Hepatic stellate cell (primary cell): Measurements from ENCODE around the gene CHGA.

Experiments used
- DNase-seq: peaks from one replicate; pipeline ENCODE4 v3.0.0; 2011; ENCODE audit warnings: low spot score

CHGA gene

DNA sequence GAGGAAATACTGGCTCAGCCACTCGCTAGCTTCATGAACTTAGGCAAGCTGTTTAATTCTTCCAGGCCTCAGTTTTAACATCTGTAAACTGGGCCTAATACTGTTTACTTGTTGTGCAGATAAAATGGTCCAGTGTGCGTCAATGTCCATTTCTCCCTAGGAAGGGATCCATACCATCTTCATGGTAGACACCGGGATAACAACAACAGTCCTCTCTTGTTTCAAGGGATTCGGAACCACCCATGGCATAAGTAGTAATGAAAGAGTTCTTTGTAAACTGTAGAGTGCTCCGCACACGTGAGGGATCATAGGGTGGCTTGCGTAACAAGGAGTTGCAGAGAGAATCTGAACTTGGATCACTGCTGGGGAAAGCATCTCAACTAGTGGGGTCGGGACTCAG is 17.3 kb upstream of the CHGA start:
- DNase-seq, result no peak

DNA sequence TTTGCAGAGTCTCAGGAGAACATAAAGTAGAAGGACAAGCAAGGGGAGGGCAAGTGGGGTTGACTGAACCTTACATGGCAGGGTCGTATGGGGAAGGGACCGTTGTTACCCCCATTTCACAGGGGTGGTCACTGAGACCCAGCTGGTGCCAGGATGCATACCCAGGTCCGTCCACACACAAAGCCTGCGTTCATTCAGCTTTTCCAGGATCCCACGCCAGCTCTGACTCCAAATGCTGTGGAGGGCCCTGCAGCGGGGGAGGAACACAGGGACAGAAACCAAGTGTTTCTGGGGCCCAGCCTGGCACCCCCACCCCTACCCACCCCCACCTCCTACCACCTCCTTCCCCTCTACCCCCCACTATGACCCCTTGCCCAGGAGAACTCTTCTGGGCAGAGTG is 16.5 kb upstream of the CHGA start:
- DNase-seq, result no peak

- no peak for DNase-seq
Observed at GRCh38 chr14:92906823-92907222, 16.1 kb upstream of the CHGA start.

GRCh38 chr14:92907316-92907911 is 15.5 kb upstream of the CHGA start:
- no peak for DNase-seq

DNA sequence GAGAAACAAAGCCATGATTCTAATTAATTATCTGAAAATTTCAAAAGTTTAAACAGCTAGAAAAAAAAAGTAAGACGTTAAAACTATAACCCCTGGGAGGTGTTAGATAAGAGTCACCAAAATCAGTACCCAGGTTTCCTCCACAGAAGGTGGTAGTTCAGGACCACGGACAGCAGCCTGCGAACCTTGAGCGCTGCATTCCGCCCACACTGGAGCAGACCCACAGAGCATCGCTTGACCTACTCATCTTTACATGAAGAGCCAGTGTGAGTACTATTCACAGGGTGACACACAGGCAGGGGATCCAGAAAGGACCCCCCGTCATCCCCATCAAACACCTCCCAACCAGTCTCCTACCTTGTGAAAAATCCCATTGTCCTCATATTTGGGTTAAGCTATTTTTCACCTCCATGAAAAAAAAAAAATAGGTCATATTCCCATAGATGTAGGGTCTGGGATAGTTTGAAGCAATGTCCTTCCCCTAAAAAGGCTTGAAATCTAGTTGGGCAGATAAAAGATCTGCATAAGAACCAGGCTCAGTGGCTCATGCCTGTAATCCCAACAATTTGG is 8.8 kb upstream of the CHGA start:
- DNase-seq, result no peak

GRCh38 chr14:92916201-92916600 is 6.7 kb upstream of the CHGA start:
- DNase-seq, result no peak

- no peak for DNase-seq
Observed at GRCh38 chr14:92917041-92917940, 5.7 kb upstream of the CHGA start.

- DNase-seq, result no peak
Observed at GRCh38 chr14:92917956-92918355, 5.0 kb upstream of the CHGA start.

- DNase-seq, result no peak
Observed at GRCh38 chr14:92920001-92920400, 2.9 kb upstream of the CHGA start.

DNA sequence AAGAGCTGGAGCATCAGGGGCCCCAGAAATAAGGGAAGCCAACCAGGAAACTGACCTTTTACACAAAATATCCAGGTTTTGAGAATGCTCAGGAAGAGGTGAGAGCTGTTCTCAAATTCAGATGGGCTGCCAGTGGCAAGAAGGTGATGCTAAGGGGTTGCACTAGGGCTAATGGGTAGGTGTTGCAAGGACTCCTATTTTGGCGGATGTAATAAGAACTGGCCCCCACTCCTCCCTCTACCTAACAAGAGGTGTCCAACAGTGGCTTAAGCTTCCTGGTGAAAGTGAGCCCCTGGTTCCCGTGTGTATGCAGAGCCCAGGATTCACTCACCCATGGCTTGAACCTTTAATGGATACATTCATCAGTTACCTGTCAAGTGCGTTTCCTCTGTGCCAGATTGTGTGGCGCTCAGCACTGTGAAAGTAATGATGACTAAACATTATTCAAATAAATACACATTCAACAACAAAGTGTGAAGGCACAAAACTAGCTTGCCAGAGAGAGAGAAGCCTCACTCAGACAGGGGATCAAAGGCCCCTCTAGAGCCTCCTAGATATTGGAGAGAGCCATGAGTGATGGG is 705 bp upstream of the CHGA start:
- DNase-seq, result no peak

GRCh38 chr14:92923744-92924103 is 774 bp downstream of the CHGA start:
- no peak for DNase-seq

DNA sequence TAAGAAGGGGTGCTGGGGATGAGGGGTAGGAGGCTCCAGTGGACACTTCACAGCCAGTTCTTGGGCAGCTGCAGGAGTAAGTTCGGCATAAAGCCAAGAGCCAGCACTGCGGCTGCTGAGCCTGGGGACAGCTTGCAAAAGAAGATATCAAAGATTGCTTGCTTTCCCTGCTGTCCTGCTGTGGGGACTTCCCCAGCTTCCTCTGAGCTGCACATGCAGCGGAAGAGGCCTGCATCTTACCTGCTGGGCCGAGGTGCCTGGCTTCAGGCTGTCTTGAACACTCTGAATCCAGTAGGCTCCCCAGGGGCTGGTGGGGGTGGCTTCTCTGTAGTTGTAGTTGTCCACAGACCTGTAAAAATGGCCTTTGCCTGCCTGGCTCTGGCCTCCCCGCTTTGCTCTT is 1.3 kb downstream of the CHGA start:
- no peak for DNase-seq

GRCh38 chr14:92925446-92925845 is 2.5 kb downstream of the CHGA start:
- no peak for DNase-seq

GRCh38 chr14:92926180-92926845 is 3.4 kb downstream of the CHGA start:
- DNase-seq, result no peak

- DNase-seq, result no peak
Observed at GRCh38 chr14:92926931-92927330, 4.0 kb downstream of the CHGA start.

GRCh38 chr14:92927349-92928257 is 4.7 kb downstream of the CHGA start:
- DNase-seq, result no peak

GRCh38 chr14:92928258-92928629 is 5.3 kb downstream of the CHGA start:
- no peak for DNase-seq

DNA sequence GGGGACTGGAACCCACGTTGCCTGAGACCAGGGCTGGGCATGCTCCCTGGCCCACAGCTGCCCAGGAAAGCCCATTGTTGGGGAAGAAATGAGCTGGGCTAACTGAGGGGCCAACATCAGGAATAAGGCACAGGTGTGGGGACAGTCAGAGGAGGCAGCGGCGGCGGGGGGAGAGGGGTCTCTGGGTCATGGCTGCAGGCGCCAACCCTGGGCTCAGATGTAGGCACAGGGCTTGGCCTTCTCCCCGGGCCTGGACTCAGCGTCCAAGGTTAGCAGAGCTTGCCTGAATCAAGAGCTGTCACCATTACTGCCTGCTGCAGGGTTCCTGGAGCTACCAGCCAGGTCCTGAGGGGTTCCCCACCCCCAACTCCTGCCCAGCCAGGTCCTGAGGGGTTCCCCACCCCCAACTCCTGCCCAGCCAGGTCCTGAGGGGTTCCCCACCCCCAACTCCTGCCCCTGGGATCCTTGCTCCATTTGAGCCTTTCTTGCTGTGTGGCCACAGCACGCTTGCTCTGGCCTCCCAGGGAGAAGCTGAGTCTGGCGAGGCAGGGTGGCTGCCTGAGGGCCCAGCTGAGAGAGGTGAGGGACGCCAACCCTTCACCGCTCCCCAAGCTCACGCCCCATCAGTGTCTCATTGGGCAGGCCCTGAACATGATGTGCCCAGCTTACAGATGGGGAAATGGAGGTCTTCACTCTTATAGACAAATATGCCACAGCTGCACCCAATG is 6.2 kb downstream of the CHGA start:
- no peak for DNase-seq

DNA sequence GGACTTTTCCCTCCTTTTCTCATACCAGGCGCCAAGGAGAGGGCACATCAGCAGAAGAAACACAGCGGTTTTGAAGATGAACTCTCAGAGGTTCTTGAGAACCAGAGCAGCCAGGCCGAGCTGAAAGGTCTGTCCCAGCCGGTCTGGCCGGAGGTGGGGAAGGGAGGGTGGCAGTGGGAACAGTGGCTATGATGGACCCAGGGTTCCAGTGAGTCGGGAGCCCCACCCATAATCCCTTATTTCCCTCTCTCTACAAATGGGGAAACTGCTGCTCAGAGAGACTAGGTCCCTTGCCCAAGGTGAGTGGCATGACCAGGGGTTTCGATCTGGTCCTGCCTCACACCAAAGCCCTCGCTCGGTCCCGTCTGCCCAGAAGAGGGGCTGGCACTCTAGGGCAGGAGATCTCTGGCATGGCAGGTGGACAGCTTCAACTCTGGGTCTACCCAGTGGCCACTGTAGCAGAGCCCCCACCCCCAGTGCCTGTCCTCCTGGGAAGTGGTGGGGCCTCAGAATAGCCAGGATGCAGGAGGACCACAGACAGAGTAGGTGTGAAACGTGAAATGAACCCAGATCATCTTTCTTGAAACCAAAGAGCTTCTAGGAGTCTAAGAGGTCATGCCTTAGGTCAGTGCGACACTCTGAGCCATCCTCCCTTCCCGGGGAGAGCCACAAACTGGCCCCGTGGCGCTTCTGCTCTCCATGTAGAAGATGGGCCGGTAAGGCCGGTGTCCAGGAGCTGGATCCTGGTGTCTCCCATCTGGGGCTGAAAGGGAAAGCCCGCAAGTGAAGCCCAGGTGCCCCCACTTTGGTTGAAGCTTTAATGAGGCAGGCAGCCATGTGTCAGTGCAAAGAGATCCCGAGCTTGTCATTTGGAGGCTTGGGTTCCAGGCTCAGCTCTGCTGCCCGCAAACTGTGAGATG is 7.0 kb downstream of the CHGA start:
- DNase-seq, result no peak
